DMS153 treated with DMSO at 0.1 percent for 48 hours (cell line): Measurements from ENCODE around the gene POU3F2.

Source experiments
- DNase-seq: peaks from one replicate; lab custom pipeline; 2025; ENCODE audit not compliant: unreplicated experiment; lab: John Stamatoyannopoulos, UW

Gene POU3F2

DNA sequence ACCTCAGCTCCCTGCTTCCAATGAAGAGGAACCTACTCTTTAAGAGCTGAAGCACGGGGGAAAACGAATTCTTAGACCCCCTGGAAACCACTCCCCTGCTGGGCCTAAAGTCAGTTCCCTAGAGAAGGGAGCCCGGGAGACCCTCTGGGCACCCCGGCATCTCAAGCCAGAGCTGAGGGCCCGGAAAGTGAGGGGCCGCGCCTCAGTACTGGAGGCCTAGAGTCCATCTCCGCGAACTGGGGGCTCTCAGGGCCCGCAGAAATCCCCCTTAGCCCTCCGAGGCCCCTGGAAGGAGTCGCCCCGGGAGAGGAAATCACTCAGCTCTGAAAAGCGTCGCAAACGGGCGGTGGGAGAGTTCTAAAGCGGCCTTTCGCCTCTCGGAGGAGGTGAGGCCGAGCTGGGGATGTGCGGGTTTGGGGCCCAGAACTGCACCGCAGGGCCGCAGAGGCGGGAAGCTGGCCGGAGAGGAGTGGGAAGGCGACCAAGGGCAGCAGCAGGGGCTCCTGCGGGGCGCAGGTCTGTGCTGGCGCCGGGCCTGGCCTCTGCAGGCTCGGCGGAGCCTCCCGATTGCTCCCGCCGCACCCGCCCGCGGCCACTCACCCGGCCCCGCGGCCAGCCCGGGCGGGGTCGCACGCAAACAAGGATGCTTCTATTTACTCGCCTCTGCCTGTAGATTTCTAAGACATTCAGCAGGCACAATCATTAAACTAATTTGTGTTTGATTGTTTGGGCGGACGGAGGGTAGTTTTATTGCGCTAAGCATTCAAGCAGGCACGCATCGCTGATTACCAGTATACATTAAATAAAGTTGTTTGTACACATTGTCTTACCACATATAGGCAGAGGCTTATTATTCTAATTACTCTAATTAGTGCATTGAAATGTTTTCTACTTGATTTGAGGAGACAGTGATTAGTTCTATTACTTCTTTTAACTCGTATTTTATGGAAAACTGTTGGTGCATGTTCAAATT is 9.2 kb downstream of the POU3F2 start:
- DNase-seq: no peak

DNA sequence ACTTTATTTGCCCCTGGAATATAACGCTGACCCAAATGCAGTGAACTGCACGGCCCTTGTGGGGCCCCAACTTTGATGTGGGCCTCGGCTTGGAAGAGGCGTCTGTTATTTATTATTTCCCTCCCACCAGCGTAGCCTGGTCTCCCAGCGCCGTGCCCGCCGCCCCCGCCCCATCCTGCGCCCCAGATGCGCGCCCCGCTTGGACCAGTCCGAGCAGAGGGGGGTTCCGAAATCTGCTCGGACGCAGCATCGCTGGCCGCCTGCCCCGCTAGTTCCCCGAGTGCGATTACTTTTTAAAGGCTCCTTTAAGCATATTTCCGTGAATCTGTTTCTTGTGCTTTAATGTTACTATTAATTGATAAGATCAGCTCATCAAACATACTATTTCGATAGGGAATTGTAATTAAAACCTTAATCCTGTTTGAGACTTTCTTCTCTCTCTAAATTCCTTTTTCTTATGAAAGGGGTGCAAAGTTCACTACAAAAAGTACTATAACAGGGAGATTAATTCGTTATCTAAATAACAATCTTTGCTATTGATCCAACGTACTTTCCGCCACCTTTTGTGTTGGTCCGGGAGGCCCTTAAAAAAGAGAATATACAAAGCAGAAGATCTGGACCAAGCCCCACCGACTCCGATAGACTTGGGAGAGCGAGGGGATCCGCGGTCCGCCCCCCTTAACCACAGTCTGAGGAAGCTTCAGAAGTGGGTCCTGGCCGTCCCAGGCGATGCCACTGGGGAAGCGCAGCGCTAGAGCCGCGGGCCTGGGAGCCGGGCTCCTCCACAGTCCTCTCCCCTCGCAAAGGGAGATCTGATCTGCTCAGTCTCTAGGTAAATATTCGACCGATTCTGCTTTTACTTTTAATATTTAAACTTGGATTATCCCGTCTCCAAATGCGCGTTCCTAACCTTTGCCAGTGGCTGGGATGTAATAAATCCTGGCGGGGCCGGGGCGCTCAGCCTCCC is 10.2 kb downstream of the POU3F2 start:
- peak; percentile 41 for DNase-seq

DNA sequence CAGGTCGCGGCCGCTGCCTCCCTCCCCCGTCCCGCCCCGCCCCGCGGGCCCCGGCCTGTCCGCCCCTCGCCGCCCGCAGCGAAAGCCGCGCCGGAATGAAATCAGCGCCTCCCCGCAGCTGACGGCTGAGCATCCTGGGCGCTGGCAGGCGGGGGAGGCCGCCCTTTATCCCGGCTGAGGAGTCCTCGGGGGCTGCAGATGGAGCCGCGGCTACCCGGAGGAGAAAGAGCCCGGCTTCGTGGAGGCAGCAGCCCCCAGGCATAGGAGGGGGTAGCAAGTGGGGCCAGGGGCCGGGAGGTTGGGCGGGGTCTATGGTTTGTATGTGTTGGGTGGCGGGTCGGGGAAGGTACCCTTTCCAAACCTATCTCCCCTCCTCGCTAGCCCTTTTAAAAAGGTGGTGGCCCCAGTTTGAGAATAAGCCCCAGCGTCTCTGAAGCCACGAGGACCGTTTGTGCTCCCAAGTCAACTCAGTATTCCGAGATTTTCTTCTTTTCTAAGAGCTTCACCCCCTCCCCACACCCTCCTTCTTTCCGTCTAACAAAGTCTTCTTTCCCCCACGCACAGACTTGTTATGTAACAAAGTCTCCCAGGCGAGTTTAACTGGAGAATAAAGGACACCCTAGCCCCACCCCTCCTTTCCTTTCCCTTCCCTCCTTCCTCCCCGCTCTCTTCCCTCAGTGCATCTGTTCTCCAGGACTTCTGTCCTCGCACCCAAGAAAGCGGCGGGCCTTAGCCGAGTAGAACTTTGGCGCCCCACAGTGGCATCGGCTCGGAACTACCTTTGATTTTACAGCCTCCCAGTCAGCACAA is 11.0 kb downstream of the POU3F2 start:
- peak; percentile 80 for DNase-seq

DNA sequence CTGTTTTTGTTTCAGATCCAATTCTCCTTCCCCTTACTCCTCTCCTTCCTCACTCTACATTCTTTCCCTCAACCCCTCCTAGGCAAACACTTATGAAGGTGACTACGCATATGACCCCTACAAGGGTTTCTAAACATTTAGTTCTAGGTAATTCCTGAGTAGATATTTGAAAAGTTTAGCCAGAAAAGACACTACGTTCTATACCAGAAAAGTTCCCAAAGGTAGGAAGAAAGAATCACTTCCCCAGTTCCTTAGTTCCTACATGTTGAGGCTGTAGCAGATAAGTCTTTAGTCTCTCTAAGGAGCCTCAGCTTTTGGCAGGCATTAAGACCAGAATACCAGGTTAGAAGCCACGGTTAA is 11.6 kb downstream of the POU3F2 start:
- DNase-seq: no peak

DNA sequence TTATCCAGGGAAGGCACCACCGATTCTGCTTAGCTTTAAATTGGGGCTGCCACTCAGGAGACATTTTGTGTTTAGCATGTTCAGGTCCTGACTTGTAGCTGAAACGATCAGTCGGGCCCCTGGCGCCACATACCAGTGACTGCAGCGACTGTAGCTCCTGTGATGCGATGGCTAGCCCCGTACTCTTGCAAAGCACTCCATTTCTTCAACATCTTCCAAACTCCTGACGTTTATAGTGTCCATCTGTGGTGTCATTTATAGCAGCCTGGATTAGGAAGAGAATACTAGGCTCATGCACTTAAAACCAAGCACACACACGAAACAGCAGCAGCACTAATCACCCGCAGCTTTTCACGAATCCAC is 13.0 kb downstream of the POU3F2 start:
- no peak for DNase-seq

DNA sequence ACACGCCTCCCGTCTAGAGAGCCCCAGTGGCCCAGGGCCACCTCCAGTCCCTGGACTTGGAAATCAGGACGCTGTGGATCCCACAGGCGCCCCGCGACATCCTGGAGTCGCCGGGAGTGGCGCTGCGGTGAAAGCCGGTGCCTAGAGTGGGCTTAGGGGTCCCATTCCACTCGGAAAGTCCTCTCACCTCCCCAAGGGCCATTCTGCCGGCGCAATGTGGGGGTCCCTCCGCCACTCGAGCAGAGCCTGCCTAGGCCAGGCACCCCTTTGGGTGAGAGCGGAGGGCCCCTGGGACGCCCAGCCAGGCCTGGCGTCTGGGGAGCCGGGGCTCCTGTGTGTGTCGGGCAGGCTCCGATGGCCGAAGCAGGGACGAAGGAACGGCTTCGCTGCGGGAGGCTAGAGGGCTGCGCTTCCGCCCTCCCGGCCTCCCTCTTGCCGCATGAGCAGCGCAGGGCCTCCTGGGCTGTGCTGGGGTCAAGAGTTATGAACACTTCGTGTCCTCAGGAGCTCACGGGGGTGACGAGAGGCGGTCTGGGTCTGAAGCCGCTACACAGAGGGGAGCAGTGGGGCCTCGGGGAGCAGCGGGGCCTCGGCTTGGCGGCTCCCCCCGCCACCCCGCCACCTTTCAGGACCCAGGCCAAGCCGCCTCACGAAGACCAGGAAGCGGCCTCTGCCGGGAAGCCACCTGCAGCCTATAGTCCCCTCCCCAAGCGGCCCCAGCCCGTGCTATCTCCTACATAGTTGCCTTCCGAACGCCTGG is 13.6 kb downstream of the POU3F2 start:
- no peak for DNase-seq

DNA sequence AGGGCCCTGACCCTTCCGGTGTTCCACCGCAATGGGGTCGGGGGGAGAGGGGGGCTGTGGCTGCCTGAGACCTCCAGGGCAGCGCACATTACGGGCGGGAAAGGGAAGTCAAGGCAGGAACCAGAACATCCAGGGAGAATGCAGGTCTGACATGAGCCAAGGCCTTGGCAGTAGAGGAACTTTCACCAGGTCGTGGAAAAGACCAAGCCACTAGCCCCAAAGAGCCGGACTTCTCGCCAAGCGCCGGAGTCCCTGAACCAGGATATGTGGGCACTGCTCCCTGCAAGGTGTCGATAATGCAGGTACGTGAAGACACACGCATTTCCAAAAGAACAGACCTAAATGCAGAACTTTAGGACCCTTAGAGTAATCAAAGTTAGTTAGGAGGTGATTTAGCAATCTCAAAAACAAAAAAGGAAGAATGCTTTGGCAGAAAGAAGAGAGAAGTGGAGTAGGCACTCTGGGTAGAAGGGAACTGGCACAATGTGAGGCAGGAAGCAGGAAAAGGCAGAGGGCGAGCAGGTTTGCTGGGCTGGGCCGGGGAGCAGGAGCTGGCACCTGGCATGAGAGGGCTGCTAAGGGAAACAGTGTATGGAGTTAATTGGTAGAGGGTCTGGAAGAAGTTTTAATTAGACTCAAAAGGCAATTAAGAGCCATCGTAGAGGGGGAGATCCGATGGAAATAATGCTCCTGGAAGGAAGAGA is 14.3 kb downstream of the POU3F2 start:
- no peak for DNase-seq

DNA sequence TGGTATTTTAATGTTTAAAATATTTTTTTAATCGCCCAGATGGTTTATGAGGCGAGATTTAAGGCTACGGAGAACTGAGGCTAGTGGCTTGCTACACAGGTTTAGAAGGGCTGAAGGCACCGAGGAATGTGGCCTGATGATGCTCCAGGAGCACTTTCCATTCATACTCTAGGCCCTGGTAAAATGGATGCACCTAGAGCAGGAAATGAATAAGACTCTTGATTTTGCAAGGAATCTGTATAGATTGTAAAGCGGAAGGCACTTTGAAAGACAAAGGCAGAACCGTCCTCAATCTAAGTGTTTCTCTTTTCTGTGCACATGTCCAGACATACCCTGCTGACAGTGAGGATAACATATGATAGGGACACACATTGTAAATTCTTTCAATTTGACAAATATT is 30.1 kb downstream of the POU3F2 start:
- DNase-seq: no peak

DNA sequence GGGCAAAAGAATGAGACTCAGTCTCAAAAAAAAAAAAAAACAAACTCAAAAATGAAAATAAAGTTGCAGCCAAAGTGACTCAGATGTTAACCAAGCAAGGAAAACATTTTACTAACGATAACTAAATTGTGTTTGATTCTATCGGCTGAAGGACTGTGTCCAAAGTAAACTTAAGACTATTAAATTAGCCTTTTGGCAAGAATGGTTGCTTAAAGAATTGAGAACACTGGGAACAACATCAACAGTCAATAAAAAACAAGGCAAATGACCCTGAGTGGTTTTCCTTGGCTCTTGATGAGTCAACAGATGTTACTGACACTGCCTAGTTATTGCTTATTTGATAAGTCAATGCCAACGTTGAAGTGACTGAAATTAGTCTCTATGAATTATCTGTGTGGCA is 36.7 kb downstream of the POU3F2 start:
- no peak for DNase-seq

DNA sequence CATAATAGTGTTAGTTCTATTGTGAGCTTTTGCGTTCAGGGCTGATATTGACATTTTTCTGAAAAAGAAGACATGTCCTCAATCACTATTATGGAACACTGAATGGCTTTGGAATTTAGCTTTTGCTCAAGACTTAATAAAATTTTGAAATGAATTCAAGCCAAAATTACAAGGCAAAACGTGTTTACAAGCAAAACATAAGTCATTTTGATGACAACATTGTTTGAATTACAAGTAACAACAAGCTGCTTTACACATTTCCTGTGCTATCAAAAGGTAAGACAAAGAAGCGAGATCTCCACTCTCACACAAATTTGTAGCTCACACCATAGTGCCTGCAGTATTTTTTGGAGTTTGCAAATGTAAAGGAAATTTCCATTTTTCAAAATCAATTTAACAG is 37.4 kb downstream of the POU3F2 start:
- no peak for DNase-seq

DNA sequence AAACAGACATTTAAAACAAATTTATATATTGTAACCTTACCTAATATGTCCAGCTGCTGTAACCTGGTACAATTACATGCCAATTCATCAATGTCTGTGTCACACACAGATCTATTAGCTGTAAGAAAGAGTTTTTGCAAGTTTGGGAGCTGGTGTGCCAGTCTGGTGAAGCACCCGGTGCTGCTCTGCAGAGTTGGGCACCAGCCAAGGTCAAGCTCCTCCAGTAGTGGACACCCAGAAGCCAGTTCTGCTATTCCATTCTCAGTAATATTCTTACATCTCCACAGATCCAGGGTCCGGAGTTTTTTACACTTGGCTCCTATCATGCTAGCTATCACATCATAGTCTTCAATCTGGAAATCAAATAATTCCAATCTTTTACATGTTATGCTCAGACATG is 41.0 kb downstream of the POU3F2 start:
- no peak for DNase-seq

DNA sequence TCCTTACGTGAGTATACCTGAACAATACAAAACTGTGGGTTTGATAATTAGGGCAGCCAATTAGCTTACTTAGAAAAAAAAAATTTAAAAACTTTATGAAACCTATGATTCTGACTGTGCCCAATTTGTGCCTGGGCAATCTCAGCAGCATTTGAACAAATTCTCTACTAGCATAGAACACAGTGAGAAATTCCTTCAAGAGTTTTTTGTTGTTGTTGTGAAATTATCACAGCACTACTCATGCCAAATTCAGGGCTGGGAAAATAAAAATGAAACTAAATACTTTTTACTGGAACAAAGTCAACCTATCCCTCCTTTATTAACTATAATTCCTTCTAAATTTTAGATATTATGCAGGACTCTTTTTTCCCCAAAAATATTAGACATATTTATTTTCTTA is 42.9 kb downstream of the POU3F2 start:
- no peak for DNase-seq

DNA sequence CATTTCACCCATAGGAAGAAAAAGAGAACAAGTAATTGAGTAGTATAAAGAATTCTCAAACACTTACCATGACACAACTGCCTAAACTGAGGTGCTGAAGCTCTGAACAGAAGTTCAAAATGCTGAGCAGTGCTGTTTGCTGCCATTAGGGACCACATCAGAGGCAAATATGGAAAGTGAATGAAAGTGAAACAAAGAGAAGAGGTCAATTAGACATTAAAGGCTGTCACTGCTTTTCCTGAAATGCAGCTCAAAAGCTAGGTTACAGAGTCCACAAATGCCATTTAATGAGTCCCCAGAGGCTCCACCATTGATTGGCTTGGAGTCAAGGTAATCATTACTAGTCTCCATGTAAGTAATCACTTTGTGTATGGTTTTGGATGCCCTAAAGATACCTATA is 46.1 kb downstream of the POU3F2 start:
- DNase-seq: peak; percentile 37

DNA sequence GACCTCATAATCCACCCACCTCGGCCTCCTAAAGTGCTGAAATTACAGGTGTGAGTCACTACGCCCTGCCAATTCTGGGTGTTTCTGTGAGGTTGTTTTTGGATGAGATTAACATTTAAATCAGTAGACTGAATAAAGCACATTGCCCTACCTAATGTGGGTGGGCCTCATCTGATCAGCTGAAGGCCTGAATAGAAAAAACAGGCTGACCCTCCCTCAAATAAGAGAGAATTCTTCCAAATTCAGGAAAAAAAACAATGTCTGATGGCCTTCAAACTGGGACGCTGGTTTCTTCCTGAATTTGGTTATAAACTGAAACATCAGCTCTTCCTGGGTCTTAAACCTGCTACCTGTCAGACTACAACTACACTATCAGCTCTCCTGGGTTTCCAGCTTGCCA is 51.0 kb downstream of the POU3F2 start:
- DNase-seq: no peak

DNA sequence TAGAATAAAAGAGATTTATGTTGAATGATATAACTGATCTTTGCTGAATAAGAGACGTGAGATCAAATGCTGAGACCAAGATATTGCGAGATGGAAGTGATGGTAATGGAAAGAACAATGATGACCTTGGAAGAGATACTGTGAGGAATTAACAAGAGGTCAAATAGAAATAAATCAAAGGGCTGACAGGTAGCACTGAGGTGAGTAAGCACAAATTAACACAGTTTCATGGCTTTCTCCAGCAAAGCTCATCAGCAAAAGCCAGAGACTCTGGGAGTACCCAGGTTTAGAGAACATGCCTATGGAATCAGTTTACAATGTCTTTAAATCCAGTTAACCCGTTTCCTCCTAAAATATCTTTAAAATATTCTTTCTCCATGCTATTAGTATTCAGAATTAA is 53.3 kb downstream of the POU3F2 start:
- DNase-seq: no peak
